HepG2 (cell line): ENCODE data around the gene SRGAP2B. TPM values are rescaled to one million over a fixed set of nuclear protein-coding genes. Genes with fewer than 3 reads are reported as not detected.
"Not testable (repeated sequence)": the region's sequence is repeated elsewhere in the genome, so short reads cannot be mapped to it uniquely, and the experiment has no call there.

Experiments used
- ATAC-seq: fragments of 200-7000 bp; cut with Tn5 transposase; 3 replicates; pipeline ENCODE4 v1.9.1; 2020; ENCODE audit warnings: mild to moderate bottlenecking, moderate library complexity
- BruUV-seq: library from RNA; stranded (reverse); fragments of 400-500 nt; replicated peaks from 2 replicates; lab custom pipeline; 2021; lab: Mats Ljungman, UMichigan
- CTCF ChIA-PET: fragments of 300-600 bp; formaldehyde crosslinking; extraction: SDS; loops from one replicate; lab custom pipeline; 2021; ENCODE audit warnings: low total read pairs, inconsistent platforms, low intra/inter-chr PET ratio; lab: Yijun Ruan, JAX
- POLR2A ChIA-PET: fragments of 350-600 bp; sonication (Branson Sonifier 250); formaldehyde crosslinking; loops from one replicate; lab custom pipeline; 2020; ENCODE audit warnings: antibody characterized with exemption, inconsistent platforms; lab: Yijun Ruan, JAX
- DNase-seq: peaks from one replicate; pipeline ENCODE4 v3.0.0-alpha.2; 2015; ENCODE audit warnings: low spot score
- FAIRE-seq: peaks from 3 replicates; lab custom pipeline; 2011; peaks lifted over from hg19 to GRCh38; lab: Jason Lieb, UNC
- H2AFZ ChIP-seq: one replicate; pipeline ENCODE4 v1.6.1; 2011; ENCODE audit warnings: low read length, inconsistent platforms
- H3K27ac ChIP-seq: fragments of 300-600 bp; 3 replicates; pipeline ENCODE4 v1.8.0; 2011; ENCODE audit warnings: mixed run types, mild to moderate bottlenecking, mixed read lengths, low read length, inconsistent platforms; ENCODE audit not compliant: insufficient read depth; ENCODE audit errors: extremely low read length
- H3K27me3 ChIP-seq, 2 experiments: fragments of 200-600 bp in 1 of 2; 2 replicates in 1 of 2; 3 replicates in 1 of 2; pipeline versions ENCODE4 v1.6.0 to v1.8.0; 2011; ENCODE audit warnings: low read length in 2 of 2, mild to moderate bottlenecking in 2 of 2, moderate library complexity in 2 of 2, inconsistent platforms in 1 of 2; ENCODE audit not compliant: insufficient read depth in 2 of 2, control insufficient read depth in 1 of 2
- H3K36me3 ChIP-seq, 2 experiments: fragments of 200-600 bp in 1 of 2; replicated peaks in 1 of 2; 2 replicates in 1 of 2; 3 replicates in 1 of 2; pipeline versions ENCODE4 v1.5.1 to v1.8.0; 2011; ENCODE audit warnings: low read length in 2 of 2, inconsistent platforms in 1 of 2; ENCODE audit not compliant: insufficient read depth in 2 of 2, control insufficient read depth in 1 of 2
- H3K4me1 ChIP-seq: 2 replicates; pipeline ENCODE4 v1.5.1; 2012; ENCODE audit warnings: low read length, inconsistent platforms; ENCODE audit not compliant: insufficient read depth
- H3K4me2 ChIP-seq: 2 replicates; pipeline ENCODE4 v1.6.0; 2011; ENCODE audit warnings: low read depth, low read length, inconsistent platforms
- H3K4me3 ChIP-seq, 3 experiments: fragments of 200-600 bp in 1 of 3; sonication (generic), shearing (Covaris generic) in 1 of 3; replicated peaks in 1 of 3; 2 replicates each; pipeline ENCODE4 v1.5.1; 2011 to 2016; ENCODE audit warnings: low read length in 3 of 3, inconsistent platforms in 2 of 3, low read depth in 2 of 3, mild to moderate bottlenecking in 2 of 3, control low read depth in 1 of 3, mixed read lengths in 1 of 3; ENCODE audit not compliant: insufficient read depth in 1 of 3
- H3K79me2 ChIP-seq: one replicate; pipeline ENCODE4 v1.6.1; 2011; ENCODE audit warnings: low read length, inconsistent platforms; ENCODE audit not compliant: insufficient read depth
- H3K9ac ChIP-seq: 2 replicates; pipeline ENCODE4 v1.6.0; 2011; ENCODE audit warnings: mild to moderate bottlenecking, low read depth, low read length, inconsistent platforms; ENCODE audit not compliant: insufficient read depth
- H3K9me3 ChIP-seq: 2 replicates; pipeline ENCODE4 v1.5.1; 2012; ENCODE audit warnings: mild to moderate bottlenecking, low read length
- H4K20me1 ChIP-seq: 2 replicates; pipeline ENCODE4 v1.6.0; 2011; ENCODE audit warnings: inconsistent platforms, mild to moderate bottlenecking, low read length, moderate library complexity; ENCODE audit not compliant: insufficient read depth
- WGBS: methylation state at CpG from one replicate; pipeline ENCODE4 v1.1.6; 2017; ENCODE audit warnings: low lambda C conversion rate; 5-methylcytosine and 5-hydroxymethylcytosine counted together
- in situ Hi-C: cut with HindIII; loops from 2 replicates; pipeline ENCODE4 v1.10.0; 2017; ENCODE audit warnings: low pct_unique_long_range_greater_than_20kb; ENCODE audit not compliant: extremely low pct_ligation_motif_present
- intact Hi-C: fragments of 100-400 bp; cut with micrococcal nuclease; formaldehyde crosslinking; loops from one replicate; pipeline ENCODE4 v1.10.0; 2022; ENCODE audit not compliant: unreplicated experiment
- polyA plus RNA-seq, 8 experiments: library from polyadenylated mRNA; depleted of rRNA in 3 of 8; stranded (reverse) in 7 of 8; unstranded in 1 of 8; fragments of >200 nt; fragmentation: Illumina TruSeq in 4 of 8; extraction: Trizol in 4 of 8; gene quantifications; 2 replicates each; pipeline versions ENCODE4 v1.2.1 to v1.2.3, GENCODE V29; 2011 to 2016; ENCODE audit warnings: low read depth in 4 of 8, missing spikeins in 1 of 8, mixed read lengths in 1 of 8; ENCODE audit not compliant: insufficient read depth in 1 of 8
- total RNA-seq, 5 experiments: library from RNA; depleted of rRNA; stranded (reverse); fragments of >200 nt; fragmentation: Illumina TruSeq; extraction: Trizol; gene quantifications; 2 replicates each; pipeline ENCODE4 v1.2.3, GENCODE V29; 2016; ENCODE audit warnings: low read depth in 1 of 5

The SRGAP2B gene
- total and polyA plus RNA-seq, 2 of the 13 experiments (the other 11 are each of a cell fraction or from before 2014, with no cell fraction given): 9.2 to 16.1 TPM

- H3K4me3 ChIP-seq, H2AFZ ChIP-seq, H3K36me3 ChIP-seq, BruUV-seq, DNase-seq, H3K9me3 ChIP-seq, ATAC-seq, H3K4me1 ChIP-seq, H3K4me2 ChIP-seq, in situ Hi-C loops, H3K27ac ChIP-seq, intact Hi-C loops, H3K79me2 ChIP-seq, H3K9ac ChIP-seq, H3K27me3 ChIP-seq, CTCF ChIA-PET, H4K20me1 ChIP-seq, POLR2A ChIA-PET, FAIRE-seq: not testable (repeated sequence)
- no CpG with 5 or more reads among the region's 2 CpGs for WGBS
Observed at GRCh38 chr1:144940054-144940453, 155.1 kb downstream of the SRGAP2B start.

- POLR2A ChIA-PET, intact Hi-C loops: not testable (repeated sequence)
Observed at GRCh38 chr1:144938627-144939026, 156.5 kb downstream of the SRGAP2B start.

GRCh38 chr1:144936186-144936732 lies 158.9 kb downstream of the SRGAP2B start:
- H3K4me3 ChIP-seq, H3K9me3 ChIP-seq, FAIRE-seq, H4K20me1 ChIP-seq, H3K27me3 ChIP-seq, POLR2A ChIA-PET, ATAC-seq, H2AFZ ChIP-seq, H3K36me3 ChIP-seq, H3K27ac ChIP-seq, H3K4me1 ChIP-seq, BruUV-seq, in situ Hi-C loops, H3K79me2 ChIP-seq, intact Hi-C loops, H3K9ac ChIP-seq, CTCF ChIA-PET, H3K4me2 ChIP-seq, DNase-seq: not testable (repeated sequence)
- no CpG with 5 or more reads among the region's 4 CpGs for WGBS

More at GRCh38 chr1:144938627-144939026, 156.5 kb downstream of the SRGAP2B start:
- H3K4me3 ChIP-seq, H3K9me3 ChIP-seq, FAIRE-seq, H3K27ac ChIP-seq, H2AFZ ChIP-seq, BruUV-seq, H3K4me2 ChIP-seq, ATAC-seq, H3K79me2 ChIP-seq, H3K27me3 ChIP-seq, DNase-seq, H4K20me1 ChIP-seq, in situ Hi-C loops, H3K36me3 ChIP-seq, H3K9ac ChIP-seq, H3K4me1 ChIP-seq, CTCF ChIA-PET: not testable (repeated sequence)

- CTCF ChIA-PET, POLR2A ChIA-PET, intact Hi-C loops: not testable (repeated sequence)
Observed at GRCh38 chr1:144935310-144935709, 159.8 kb downstream of the SRGAP2B start.

More at GRCh38 chr1:144935310-144935709, 159.8 kb downstream of the SRGAP2B start:
- DNase-seq, H3K27ac ChIP-seq, in situ Hi-C loops, H3K36me3 ChIP-seq, H2AFZ ChIP-seq, H3K4me1 ChIP-seq, ATAC-seq, H3K4me3 ChIP-seq, H3K9me3 ChIP-seq, H4K20me1 ChIP-seq, FAIRE-seq, H3K79me2 ChIP-seq, H3K4me2 ChIP-seq, H3K9ac ChIP-seq, H3K27me3 ChIP-seq: not testable (repeated sequence)
- WGBS: no CpG with 5 or more reads among the region's 3 CpGs
- TSS peak; percentile 32 for BruUV-seq
